Peyer's patch (tissue), 4 donors: ENCODE data around the gene LYZL1.

Experiments
- POLR2A ChIP-seq, 2 donors: fragments of 450-650 bp; IDR thresholded peaks; one replicate each; pipeline ENCODE4 v1.5.1; 2017; ENCODE audit warnings: antibody characterized with exemption in 2 of 2, mild to moderate bottlenecking in 2 of 2, moderate library complexity in 2 of 2
- TF ChIP-seq, protein P1 (sequence below), 6 experiments: fragments of 450-650 bp in 4 of 6; fragments of 200-600 bp in 2 of 6; sonication (generic) in 1 of 6; IDR thresholded peaks; one replicate each; pipeline ENCODE4 v1.5.1; 2017 to 2019; ENCODE audit warnings: antibody characterized with exemption in 6 of 6, mild to moderate bottlenecking in 3 of 6, moderate library complexity in 1 of 6

GRCh38 chr10:29345910-29346209 lies 57.0 kb downstream of the LYZL1 start:
- TF ChIP-seq POLR2A (IDR thresholded peaks at IDR 0.05), result no peak
- TF ChIP-seq, protein P1, sequence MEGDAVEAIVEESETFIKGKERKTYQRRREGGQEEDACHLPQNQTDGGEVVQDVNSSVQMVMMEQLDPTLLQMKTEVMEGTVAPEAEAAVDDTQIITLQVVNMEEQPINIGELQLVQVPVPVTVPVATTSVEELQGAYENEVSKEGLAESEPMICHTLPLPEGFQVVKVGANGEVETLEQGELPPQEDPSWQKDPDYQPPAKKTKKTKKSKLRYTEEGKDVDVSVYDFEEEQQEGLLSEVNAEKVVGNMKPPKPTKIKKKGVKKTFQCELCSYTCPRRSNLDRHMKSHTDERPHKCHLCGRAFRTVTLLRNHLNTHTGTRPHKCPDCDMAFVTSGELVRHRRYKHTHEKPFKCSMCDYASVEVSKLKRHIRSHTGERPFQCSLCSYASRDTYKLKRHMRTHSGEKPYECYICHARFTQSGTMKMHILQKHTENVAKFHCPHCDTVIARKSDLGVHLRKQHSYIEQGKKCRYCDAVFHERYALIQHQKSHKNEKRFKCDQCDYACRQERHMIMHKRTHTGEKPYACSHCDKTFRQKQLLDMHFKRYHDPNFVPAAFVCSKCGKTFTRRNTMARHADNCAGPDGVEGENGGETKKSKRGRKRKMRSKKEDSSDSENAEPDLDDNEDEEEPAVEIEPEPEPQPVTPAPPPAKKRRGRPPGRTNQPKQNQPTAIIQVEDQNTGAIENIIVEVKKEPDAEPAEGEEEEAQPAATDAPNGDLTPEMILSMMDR (IDR thresholded peaks at IDR 0.05), result no peak
